GM18951 (cell line): ENCODE results near the gene BOLA1.

Source experiments
- POLR2A ChIP-seq: IDR thresholded peaks from 4 replicates; pipeline ENCODE4 v1.6.1; 2011; ENCODE audit warnings: mild to moderate bottlenecking; ENCODE audit not compliant: insufficient read length, insufficient read depth; ENCODE audit errors: extremely low read depth
- in situ Hi-C: fragments of 300-500 bp; cut with MboI; formaldehyde crosslinking; loops from one replicate; pipeline ENCODE4 v1.12.0; 2022; ENCODE audit warnings: low sequenced_read_pairs, mixed read lengths, inconsistent platforms; ENCODE audit not compliant: unreplicated experiment

BOLA1 gene

GRCh38 chr1:149906570-149907075 lies 7.3 kb downstream of the BOLA1 start:
- no peak for TF ChIP-seq POLR2A
- in situ Hi-C loops = no loop called here

GRCh38 chr1:149914545-149914944 lies 15.2 kb downstream of the BOLA1 start:
- no peak for TF ChIP-seq POLR2A
- in situ Hi-C loops = no loop called here

- in situ Hi-C loops = no loop called here
These were observed 16.2 kb downstream of the BOLA1 start for GRCh38 chr1:149915429-149916192.

GRCh38 chr1:149916193-149916897 lies 17.0 kb downstream of the BOLA1 start:
- in situ Hi-C loops = no loop called here
- TF ChIP-seq POLR2A = no peak

More at GRCh38 chr1:149915429-149916192, 16.2 kb downstream of the BOLA1 start:
- no peak for TF ChIP-seq POLR2A

GRCh38 chr1:149916898-149917252 lies 17.5 kb downstream of the BOLA1 start:
- in situ Hi-C loops = no loop called here
- no peak for TF ChIP-seq POLR2A

DNA sequence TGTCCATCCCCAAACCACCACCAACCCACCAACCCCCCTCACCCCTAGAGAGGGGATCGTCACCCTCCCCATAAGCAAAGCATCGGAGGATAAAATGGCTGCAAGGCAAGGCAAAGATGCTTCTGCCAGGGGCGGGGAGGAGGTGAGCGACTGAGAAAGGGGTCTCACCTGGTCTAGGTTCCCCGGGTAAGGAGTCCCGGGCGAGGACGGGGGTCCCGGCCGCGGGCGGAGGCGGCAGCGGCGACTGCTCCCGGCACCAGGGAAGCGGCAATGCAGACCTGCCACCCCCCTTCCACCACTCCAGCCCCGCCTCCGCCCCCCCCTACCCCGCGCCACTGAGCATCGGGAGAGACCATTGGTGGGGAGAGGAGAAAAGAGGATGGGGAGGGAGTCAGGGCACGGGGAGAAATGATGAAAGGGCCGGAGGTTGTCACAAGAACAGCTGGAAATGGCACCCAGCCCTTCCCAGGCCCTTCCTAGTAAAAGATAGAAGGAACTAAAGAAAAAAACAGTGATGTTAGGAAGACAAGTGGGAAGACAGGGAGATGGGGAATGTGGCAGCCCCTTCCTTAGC lies 18.3 kb downstream of the BOLA1 start, which contains the start of gene SV2A:
TSS of gene SV2A (minus strand) at position 274 of the 574 bp plus-strand sequence. CDS start 4,004 bp downstream, outside the sequence.
- TF ChIP-seq POLR2A = peak; percentile 41
- in situ Hi-C loops = no loop called here

GRCh38 chr1:149923626-149924025 lies 24.3 kb downstream of the BOLA1 start:
- no peak for TF ChIP-seq POLR2A
- in situ Hi-C loops = no loop called here

DNA sequence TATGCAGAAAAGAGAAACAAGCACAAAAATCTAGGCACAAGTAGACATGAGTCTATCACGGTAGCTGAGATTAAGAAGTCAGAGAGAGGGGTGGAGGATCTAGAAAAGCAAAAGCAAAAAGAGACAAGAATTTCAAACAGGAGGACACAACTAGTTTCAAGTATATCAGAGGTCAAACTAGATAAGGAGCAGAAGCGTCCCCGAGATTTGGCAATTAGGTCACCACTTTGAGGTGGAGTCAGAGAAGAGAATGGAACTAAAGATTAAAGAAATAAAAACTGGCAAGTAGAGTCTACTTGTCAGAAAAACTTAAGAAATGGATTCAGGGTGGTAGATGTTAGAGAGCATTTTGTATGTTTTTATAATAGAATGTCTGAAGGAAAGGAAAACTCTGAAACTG lies 26.0 kb downstream of the BOLA1 start:
- in situ Hi-C loops = no loop called here

GRCh38 chr1:149925751-149926150 lies 26.4 kb downstream of the BOLA1 start:
- in situ Hi-C loops = no loop called here
- no peak for TF ChIP-seq POLR2A

More for the DNA sequence above, 26.0 kb downstream of the BOLA1 start:
- TF ChIP-seq POLR2A = no peak

- in situ Hi-C loops = no loop called here
- no peak for TF ChIP-seq POLR2A
These were observed 26.9 kb downstream of the BOLA1 start for GRCh38 chr1:149926296-149926695.

- no peak for TF ChIP-seq POLR2A
- in situ Hi-C loops = no loop called here
These were observed 27.7 kb downstream of the BOLA1 start for GRCh38 chr1:149927056-149927562.

DNA sequence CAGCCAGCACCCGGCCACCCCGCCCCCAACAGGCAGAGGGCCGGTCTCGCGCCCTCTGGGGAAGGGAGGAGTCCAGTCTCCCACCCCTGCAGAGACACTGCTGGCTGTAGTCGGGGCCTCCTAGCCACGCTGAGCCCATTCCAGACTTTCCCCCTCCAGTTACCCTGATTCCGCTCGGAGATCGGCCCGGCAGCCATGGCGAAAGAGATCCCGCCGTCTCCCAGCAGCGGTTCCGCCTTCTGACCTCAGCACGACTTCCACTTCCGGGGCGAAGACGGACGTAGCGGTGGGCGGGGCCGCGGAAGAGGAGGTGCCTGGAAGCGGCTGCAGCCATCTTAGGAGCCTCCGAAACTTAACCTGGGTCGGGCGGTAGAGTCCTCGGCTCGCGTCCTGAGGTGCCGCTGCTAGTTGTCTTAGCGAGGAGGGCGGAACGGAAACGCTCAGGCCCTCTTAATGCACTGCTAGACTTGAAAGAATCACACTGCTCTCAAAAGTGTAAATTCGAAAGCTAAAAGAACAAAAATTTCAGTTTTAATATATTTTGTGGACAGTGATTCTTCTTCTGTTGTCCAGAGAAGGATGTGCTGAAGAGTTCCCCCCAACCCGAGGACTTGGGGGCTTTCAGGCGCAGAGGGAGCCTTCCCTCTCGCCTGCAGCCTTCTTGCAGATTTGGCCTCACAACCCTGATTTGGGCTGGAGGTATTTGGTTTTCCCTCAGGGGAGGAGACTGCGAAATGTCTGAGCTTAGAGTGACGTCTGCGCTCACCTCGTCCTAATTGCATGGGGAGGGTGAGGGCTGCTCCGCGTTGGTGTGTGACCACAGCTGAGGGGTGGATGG lies 28.4 kb downstream of the BOLA1 start, which contains the start of gene SF3B4:
TSS of gene SF3B4 (minus strand) at position 241 of the 838 bp plus-strand sequence. CDS start at position 197, 44 bp downstream.
- peak; percentile 96 for TF ChIP-seq POLR2A
- in situ Hi-C loops = no loop called here
